CD4-positive, alpha-beta T cell treated with Interferon alpha-2 for 1 hour (primary cell): ENCODE measurements around the gene MRPS7.

Experiments used
- DNase-seq, 2 donors: peaks; one replicate each; pipeline ENCODE4 v3.0.0-alpha.2; 2020 to 2022

MRPS7 gene

DNA sequence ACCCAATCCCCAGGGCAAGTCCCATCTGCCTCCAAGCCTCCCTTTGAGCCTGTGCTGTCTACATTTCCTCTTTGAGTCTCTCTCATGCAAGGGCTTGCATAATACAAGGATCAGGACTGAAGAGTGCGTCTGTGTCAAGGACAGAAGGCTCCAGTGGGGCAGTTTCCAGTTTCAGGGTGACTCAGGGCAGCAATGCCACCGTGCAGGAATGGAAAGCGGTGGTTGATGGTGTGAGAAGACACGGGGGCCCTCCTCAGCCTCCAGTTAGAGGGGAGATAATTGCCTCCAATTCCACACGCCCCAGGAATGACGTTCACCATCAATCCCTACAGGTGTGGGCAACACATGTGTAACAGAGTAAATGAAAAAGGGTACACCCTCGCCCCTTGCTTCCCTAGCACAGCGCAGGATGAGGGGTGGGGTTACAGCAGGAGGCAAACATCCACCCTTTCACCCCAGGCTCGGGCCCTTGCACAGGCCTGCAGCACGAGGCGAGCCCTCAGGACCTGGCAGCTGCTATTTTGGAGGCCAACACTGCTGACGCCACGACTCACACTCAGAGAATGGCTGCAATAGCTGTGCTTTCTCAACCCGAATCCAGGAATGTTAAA is 52.4 kb downstream of the MRPS7 start:
- DNase-seq: peak in 1 of 2 donors; percentile 56

DNA sequence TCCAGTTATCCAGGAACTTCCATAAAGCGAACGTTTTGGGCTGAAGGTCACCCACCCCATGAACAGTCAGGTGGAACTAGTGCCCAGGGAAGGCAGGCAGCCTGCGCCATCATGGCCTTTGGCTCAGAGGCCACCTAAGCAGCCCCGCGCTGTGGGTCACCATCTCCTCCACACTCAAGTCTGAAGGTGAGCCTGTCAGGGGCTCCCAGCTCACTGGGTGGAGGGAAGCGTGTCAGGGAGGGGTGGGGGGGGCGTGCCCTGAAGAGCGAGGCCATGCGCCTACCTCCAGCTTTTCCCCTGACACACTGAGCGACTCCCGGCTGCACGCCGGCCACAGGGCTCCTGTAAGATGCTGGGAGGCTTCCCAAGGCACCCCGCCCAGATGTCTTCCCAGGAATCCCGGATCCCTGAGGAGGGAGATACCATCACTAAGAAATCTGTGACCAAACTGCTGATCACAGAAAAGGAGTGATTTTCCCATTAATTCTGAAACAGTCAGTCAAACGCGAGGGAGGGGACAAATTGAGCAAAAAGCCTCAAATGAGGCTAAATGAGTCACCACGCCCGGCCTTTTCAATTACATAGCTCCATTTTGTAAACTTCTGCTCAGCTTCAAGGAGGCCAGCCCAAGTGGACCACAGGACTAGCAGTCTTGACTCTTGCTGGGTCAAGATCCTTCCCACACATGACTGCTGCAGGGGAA is 54.0 kb downstream of the MRPS7 start:
- no peak for DNase-seq
